Activated T-helper 9 cell treated with anti-CD3 and anti-CD28 coated beads, Interleukin-2, amount 50 U/mL, for 16 hours (primary cell): ENCODE measurements around the gene STK32A.

ENCODE experiments used
- DNase-seq: peaks from one replicate; pipeline ENCODE4 v3.0.0-alpha.2; 2020; ENCODE audit warnings: low read depth

The STK32A gene

GRCh38 chr5:147391781-147392180 lies 157.0 kb downstream of the STK32A start:
- DNase-seq, result no peak

- DNase-seq, result no peak
Observed at GRCh38 chr5:147393874-147394672, 159.2 kb downstream of the STK32A start.

GRCh38 chr5:147396070-147396823 lies 161.4 kb downstream of the STK32A start:
- DNase-seq, result no peak

GRCh38 chr5:147397616-147398015 lies 162.8 kb downstream of the STK32A start:
- DNase-seq, result no peak

- DNase-seq, result no peak
Observed at GRCh38 chr5:147398860-147399259, 164.0 kb downstream of the STK32A start.

- no peak for DNase-seq
Observed at GRCh38 chr5:147400126-147400809, 165.4 kb downstream of the STK32A start.

- DNase-seq, result no peak
Observed at GRCh38 chr5:147400881-147401280, 166.1 kb downstream of the STK32A start.

- no peak for DNase-seq
Observed at GRCh38 chr5:147403651-147404640, 169.1 kb downstream of the STK32A start.

GRCh38 chr5:147404706-147405105 lies 169.9 kb downstream of the STK32A start:
- DNase-seq, result no peak

- no peak for DNase-seq
Observed at GRCh38 chr5:147406636-147407035, 171.8 kb downstream of the STK32A start.

- no peak for DNase-seq
Observed at GRCh38 chr5:147407094-147407681, 172.4 kb downstream of the STK32A start.

- DNase-seq, result no peak
Observed at GRCh38 chr5:147408980-147409379, 174.2 kb downstream of the STK32A start.

- no peak for DNase-seq
Observed at GRCh38 chr5:147410496-147411358, 175.9 kb downstream of the STK32A start.

- no peak for DNase-seq
Observed at GRCh38 chr5:147411359-147412319, 176.8 kb downstream of the STK32A start.

GRCh38 chr5:147412561-147412960 lies 177.7 kb downstream of the STK32A start:
- DNase-seq, result no peak

GRCh38 chr5:147413266-147413665 lies 178.4 kb downstream of the STK32A start:
- DNase-seq, result no peak

GRCh38 chr5:147415651-147416050 lies 180.8 kb downstream of the STK32A start:
- DNase-seq, result no peak

- DNase-seq, result no peak
Observed at GRCh38 chr5:147417135-147417813, 182.4 kb downstream of the STK32A start.
